B cell (primary cell): Measurements from ENCODE around the gene KLHDC7B.

Experiments used
- EZH2 ChIP-seq: IDR thresholded peaks from 2 replicates; pipeline ENCODE4 v1.6.1; 2012; ENCODE audit warnings: borderline replicate concordance, low read depth, mild to moderate bottlenecking, moderate library complexity, low read length; ENCODE audit not compliant: insufficient read depth, poor library complexity, severe bottlenecking
- TF ChIP-seq, protein P1 (sequence below): fragments of 200-600 bp; IDR thresholded peaks from one replicate; pipeline ENCODE4 v1.8.0; 2022; ENCODE audit warnings: antibody characterized with exemption, mild to moderate bottlenecking

DNA sequence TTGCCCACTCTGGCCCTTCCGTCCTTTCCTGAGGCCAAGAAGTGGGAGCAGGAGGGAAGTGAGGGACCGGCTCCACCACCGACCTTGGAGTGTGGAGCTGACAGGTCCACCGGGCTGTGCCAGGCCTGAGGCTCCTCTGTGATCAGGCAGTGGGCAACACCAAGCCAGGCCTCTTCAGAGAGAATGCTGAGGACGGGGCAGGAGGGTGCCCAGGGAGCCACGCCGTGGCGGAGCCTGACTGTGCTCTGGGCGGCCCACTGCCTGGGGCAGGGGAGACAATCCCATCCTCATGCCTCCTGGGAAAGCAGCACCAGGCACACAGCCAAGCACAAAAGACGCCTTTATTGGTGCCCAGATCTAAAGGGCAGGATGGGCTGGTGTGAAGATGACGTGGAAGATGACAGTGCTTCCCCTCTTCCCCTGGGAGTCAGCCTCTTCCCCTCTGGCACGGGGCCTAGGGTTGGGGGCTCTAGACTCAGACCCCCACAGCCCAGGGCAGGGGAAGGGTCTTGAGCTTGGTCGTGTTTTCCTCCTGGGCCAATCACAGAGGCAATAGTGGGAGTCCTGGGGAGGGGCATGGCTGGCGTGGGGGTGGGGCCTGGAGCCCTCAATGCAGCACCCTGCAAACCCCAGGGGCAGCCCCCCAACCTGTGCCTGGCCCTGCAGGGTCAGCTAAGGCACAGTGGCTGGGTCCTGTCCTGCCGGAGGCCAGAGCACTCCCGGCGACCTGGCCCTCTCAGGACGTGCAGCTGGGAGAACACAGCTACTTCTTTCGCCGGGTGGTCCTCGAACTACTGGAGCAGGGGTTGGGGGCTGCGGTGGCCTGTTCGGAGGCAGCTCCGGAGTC, 42.8 kb upstream of the KLHDC7B start:
- TF ChIP-seq, protein P1, sequence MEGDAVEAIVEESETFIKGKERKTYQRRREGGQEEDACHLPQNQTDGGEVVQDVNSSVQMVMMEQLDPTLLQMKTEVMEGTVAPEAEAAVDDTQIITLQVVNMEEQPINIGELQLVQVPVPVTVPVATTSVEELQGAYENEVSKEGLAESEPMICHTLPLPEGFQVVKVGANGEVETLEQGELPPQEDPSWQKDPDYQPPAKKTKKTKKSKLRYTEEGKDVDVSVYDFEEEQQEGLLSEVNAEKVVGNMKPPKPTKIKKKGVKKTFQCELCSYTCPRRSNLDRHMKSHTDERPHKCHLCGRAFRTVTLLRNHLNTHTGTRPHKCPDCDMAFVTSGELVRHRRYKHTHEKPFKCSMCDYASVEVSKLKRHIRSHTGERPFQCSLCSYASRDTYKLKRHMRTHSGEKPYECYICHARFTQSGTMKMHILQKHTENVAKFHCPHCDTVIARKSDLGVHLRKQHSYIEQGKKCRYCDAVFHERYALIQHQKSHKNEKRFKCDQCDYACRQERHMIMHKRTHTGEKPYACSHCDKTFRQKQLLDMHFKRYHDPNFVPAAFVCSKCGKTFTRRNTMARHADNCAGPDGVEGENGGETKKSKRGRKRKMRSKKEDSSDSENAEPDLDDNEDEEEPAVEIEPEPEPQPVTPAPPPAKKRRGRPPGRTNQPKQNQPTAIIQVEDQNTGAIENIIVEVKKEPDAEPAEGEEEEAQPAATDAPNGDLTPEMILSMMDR, result no peak
- no peak for TF ChIP-seq EZH2
